A549 (cell line): ENCODE data around the gene PCYT1A. TPM values are rescaled to one million over a fixed set of nuclear protein-coding genes. Genes with fewer than 3 reads are reported as not detected.
"Not testable (repeated sequence)": the region's sequence is repeated elsewhere in the genome, so short reads cannot be mapped to it uniquely, and the experiment has no call there.

ENCODE experiments used
- ATAC-seq, 2 experiments: fragments of 200-7000 bp in 1 of 2; fragments of >200 bp in 1 of 2; cut with Nextera tagmentation in 1 of 2; cut with Tn5 transposase in 1 of 2; 3 replicates each; pipeline versions ENCODE4 v1.8.0 to v1.9.1; 2018 to 2020; ENCODE audit warnings: mild to moderate bottlenecking in 1 of 2, moderate library complexity in 1 of 2
- CTCF ChIA-PET: fragments of 300-600 bp; sonication (Branson Sonifier 250); formaldehyde crosslinking; extraction: SDS; loops from one replicate; lab custom pipeline; 2021; ENCODE audit warnings: antibody characterized with exemption, inconsistent platforms; lab: Yijun Ruan, JAX
- POLR2A ChIA-PET: fragments of 350-600 bp; formaldehyde crosslinking; extraction: SDS; loops from one replicate; lab custom pipeline; 2021; ENCODE audit warnings: antibody characterized with exemption, inconsistent platforms; lab: Yijun Ruan, JAX
- DNase-seq, 2 experiments: peaks; one replicate each; pipeline versions ENCODE4 v3.0.0 to v3.0.0-alpha.2; 2011 to 2016; ENCODE audit warnings: low read depth in 1 of 2, low spot score in 1 of 2
- FAIRE-seq: peaks from 2 replicates; lab custom pipeline; 2011; peaks lifted over from hg19 to GRCh38; lab: Jason Lieb, UNC
- H3K27ac ChIP-seq, 2 experiments: fragments of >200 bp; sonication (Bioruptor Twin); formaldehyde crosslinking; 3 replicates each; pipeline ENCODE4 v1.5.1; 2016 to 2017
- H3K4me1 ChIP-seq: fragments of >200 bp; sonication (Bioruptor Twin); formaldehyde crosslinking; 3 replicates; pipeline ENCODE4 v1.6.1; 2016
- H3K4me2 ChIP-seq: fragments of >200 bp; sonication (Bioruptor Twin); formaldehyde crosslinking; 3 replicates; pipeline ENCODE4 v1.6.1; 2016
- H3K4me3 ChIP-seq: fragments of >200 bp; sonication (Bioruptor Twin); formaldehyde crosslinking; 3 replicates; pipeline ENCODE4 v1.5.1; 2016
- H3K9me3 ChIP-seq: fragments of >200 bp; sonication (Bioruptor Twin); formaldehyde crosslinking; 3 replicates; pipeline ENCODE4 v1.6.1; 2016
- BHLHE40 ChIP-seq: IDR thresholded peaks from 2 replicates; pipeline ENCODE4 v1.6.1; 2012; ENCODE audit warnings: low read depth, low read length, inconsistent platforms
- CBX8 ChIP-seq: fragments of 200-600 bp; sonication (generic); IDR thresholded peaks from 2 replicates; pipeline ENCODE4 v1.6.1; 2016
- EHMT2 ChIP-seq: fragments of 200-600 bp; sonication (generic); IDR thresholded peaks from 2 replicates; pipeline ENCODE4 v1.6.1; 2016; ENCODE audit warnings: antibody characterized with exemption, low read depth, mild to moderate bottlenecking, moderate library complexity
- ESRRA ChIP-seq: fragments of 150-350 bp; IDR thresholded peaks from 2 replicates; pipeline ENCODE4 v1.6.1; 2014; ENCODE audit warnings: mild to moderate bottlenecking, low read length, borderline replicate concordance
- FOSB ChIP-seq: fragments of 250-450 bp; sonication (Bioruptor Pico); IDR thresholded peaks from 2 replicates; pipeline ENCODE4 v1.5.0; 2020; ENCODE audit warnings: mild to moderate bottlenecking, moderate library complexity
- FOXS1 ChIP-seq: fragments of 250-450 bp; sonication (Bioruptor Pico); IDR thresholded peaks from 2 replicates; pipeline ENCODE4 v1.5.0; 2020; ENCODE audit warnings: mild to moderate bottlenecking, moderate library complexity
- HMGXB4 ChIP-seq: fragments of 250-450 bp; sonication (Bioruptor Pico); IDR thresholded peaks from 2 replicates; pipeline ENCODE4 v1.5.0; 2021; ENCODE audit warnings: mild to moderate bottlenecking, moderate library complexity, borderline replicate concordance
- HOXA7 ChIP-seq: fragments of 250-450 bp; sonication (Bioruptor Pico); IDR thresholded peaks from 2 replicates; pipeline ENCODE4 v1.5.0; 2020; ENCODE audit warnings: mild to moderate bottlenecking, moderate library complexity
- JUNB ChIP-seq: fragments of >200 bp; sonication (Bioruptor Twin); formaldehyde crosslinking; IDR thresholded peaks from 2 replicates; pipeline ENCODE4 v1.6.1; 2016
- MAFK ChIP-seq: fragments of 450-650 bp; IDR thresholded peaks from 2 replicates; pipeline ENCODE4 v1.6.1; 2014; ENCODE audit not compliant: partially characterized antibody
- MAZ ChIP-seq: fragments of 150-350 bp; IDR thresholded peaks from 2 replicates; pipeline ENCODE4 v1.6.1; 2014; ENCODE audit warnings: antibody characterized with exemption, low read depth, low read length, borderline replicate concordance
- MYC ChIP-seq: IDR thresholded peaks from 2 replicates; pipeline ENCODE4 v1.6.1; 2012; ENCODE audit warnings: mild to moderate bottlenecking, inconsistent platforms, low read length, improper control_type of control experiment, borderline replicate concordance
- PBX3 ChIP-seq: IDR thresholded peaks from 2 replicates; pipeline ENCODE4 v1.6.1; 2012
- PHF8 ChIP-seq: fragments of 200-600 bp; sonication (generic); IDR thresholded peaks from 2 replicates; pipeline ENCODE4 v1.6.1; 2016; ENCODE audit warnings: low read depth, mild to moderate bottlenecking, antibody characterized with exemption, moderate library complexity, borderline replicate concordance
- SREBF2 ChIP-seq: fragments of 450-650 bp; IDR thresholded peaks from 2 replicates; pipeline ENCODE4 v1.6.1; 2014; ENCODE audit warnings: mild to moderate bottlenecking, moderate library complexity
- TFCP2L1 ChIP-seq: fragments of 250-450 bp; sonication (Bioruptor Pico); IDR thresholded peaks from 2 replicates; pipeline ENCODE4 v1.5.0; 2021; ENCODE audit warnings: mild to moderate bottlenecking
- USF2 ChIP-seq: fragments of 450-650 bp; IDR thresholded peaks from 2 replicates; pipeline ENCODE4 v1.6.1; 2014; ENCODE audit warnings: antibody characterized with exemption
- ZC3H11A ChIP-seq: fragments of 450-650 bp; IDR thresholded peaks from 2 replicates; pipeline ENCODE4 v1.6.1; 2014; ENCODE audit warnings: antibody characterized with exemption, mild to moderate bottlenecking
- ZFP36 ChIP-seq: fragments of 450-650 bp; IDR thresholded peaks from 2 replicates; pipeline ENCODE4 v1.6.1; 2014; ENCODE audit warnings: borderline replicate concordance; ENCODE audit not compliant: partially characterized antibody
- WGBS: methylation state at CpG from one replicate; pipeline ENCODE4 v1.1.6; 2017; ENCODE audit errors: missing lambda C conversion rate; 5-methylcytosine and 5-hydroxymethylcytosine counted together
- polyA plus RNA-seq, 4 experiments: library from polyadenylated mRNA; depleted of rRNA in 3 of 4; stranded (reverse); fragments of >200 nt; fragmentation: RNase III in 1 of 4; extraction: RNeasy Plus Mini Kit Qiagen cat#74134 plus additional on column Dnase treatment in 1 of 4; gene quantifications; 2 replicates in 3 of 4; 3 replicates in 1 of 4; pipeline ENCODE4 v1.2.3, GENCODE V29; 2011 to 2017

PCYT1A gene
- polyA plus RNA-seq, 2 of the 4 experiments (the other 2 are of a cell fraction): 41.9 to 45.4 TPM

- no peak overlapping the region for H3K4me3 ChIP-seq
- TF ChIP-seq MAZ (no peak), EHMT2 (no peak), HMGXB4 (CRISPR knock-in tag) (no peak), FOSB (CRISPR knock-in tag) (no peak), HOXA7 (no peak)
- FAIRE-seq (no peak), ATAC-seq (no peak), DNase-seq (no peak)
- WGBS: 80% methylated on average over 10 of the region's 10 CpGs
- no peaks in the 10 kb centered on the region for H3K4me1 ChIP-seq
- no peaks in the 10 kb centered on the region for H3K9me3 ChIP-seq
- ChIA-PET CTCF (interaction anchor here (0.9 kb wide), 1 partner anchor 9 kb away, joined by 3 read pairs; no protein-coding TSS in a partner anchor), POLR2A (no interaction called here)
- H3K27ac ChIP-seq: no peak overlapping the region
- H3K4me2 ChIP-seq: no peak overlapping the region
These were observed 72.0 kb downstream of the PCYT1A start for GRCh38 chr3:196215493-196216020.

- no peak overlapping the region for H3K4me3 ChIP-seq
- no peaks in the 10 kb centered on the region for H3K9me3 ChIP-seq
- FAIRE-seq: no peak
- H3K4me2 ChIP-seq: no peak overlapping the region
- POLR2A ChIA-PET: no interaction called here
- ATAC-seq: no peak; a peak in 1 of 6 replicates
- 76% methylated on average over 15 of the region's 16 CpGs for WGBS
- DNase-seq: no peak
- TF ChIP-seq PHF8: no peak
- TF ChIP-seq, all 56 proteins: peak for 0
- Histone ChIP-seq H3K27ac (no peak overlapping the region), H3K4me1 (no peaks in the 10 kb centered on the region)
- CTCF ChIA-PET: no interaction called here
These were observed 72.6 kb downstream of the PCYT1A start for GRCh38 chr3:196214783-196215441.

- H3K4me2 ChIP-seq: no peak within 1 kb of the TSS
- ATAC-seq: no peak
- 76% methylated on average over 22 of the region's 23 CpGs for WGBS
- H3K27ac ChIP-seq: no peak within 1 kb of the TSS
- FAIRE-seq: no peak
- no peak for DNase-seq
- no peaks in the 10 kb centered on the region for H3K9me3 ChIP-seq
- POLR2A ChIA-PET: no interaction called here
- CTCF ChIA-PET: interaction anchor here (1.0 kb wide), 1 partner anchor 140 kb away, joined by 3 read pairs; no protein-coding TSS in a partner anchor
- no peak for TF ChIP-seq MAZ
- TF ChIP-seq JUNB: no peak
- TF ChIP-seq TFCP2L1 (CRISPR knock-in tag): no peak
- TF ChIP-seq PBX3: no peak
- no peak for TF ChIP-seq FOXS1
- no peak for TF ChIP-seq BHLHE40
- no peak for TF ChIP-seq ZC3H11A
- no peak for TF ChIP-seq MYC
- TF ChIP-seq FOSB (CRISPR knock-in tag): no peak
- TF ChIP-seq ESRRA: no peak
- no peak for TF ChIP-seq ZFP36
- no peak for TF ChIP-seq SREBF2
- TF ChIP-seq USF2: no peak
- no peak for TF ChIP-seq PHF8
- TF ChIP-seq MAFK: no peak
- TF ChIP-seq CBX8: no peak
- TF ChIP-seq, all 56 proteins: peak for 0
- Histone ChIP-seq H3K4me3 (no peak within 1 kb of the TSS), H3K4me1 (no peaks in the 10 kb centered on the region)
These were observed 76.6 kb downstream of the PCYT1A start, which contains the start of gene ZDHHC19 for GRCh38 chr3:196210673-196211556. ZDHHC19 (minus strand) TSS chr3:196211400; CDS start chr3:196211315, 85 bp downstream.

GRCh38 chr3:196209944-196210672 lies 77.4 kb downstream of the PCYT1A start:
- POLR2A ChIA-PET, CTCF ChIA-PET: not testable (repeated sequence)
- WGBS: 81% methylated on average over 11 of the region's 11 CpGs

More at GRCh38 chr3:196209944-196210672, 77.4 kb downstream of the PCYT1A start:
- not testable (repeated sequence) for H3K9me3 ChIP-seq, H3K27ac ChIP-seq, H3K4me1 ChIP-seq, DNase-seq, H3K4me2 ChIP-seq, FAIRE-seq, H3K4me3 ChIP-seq, ATAC-seq
